Suprapubic skin (tissue), 4 donors: ENCODE data around the gene IGSF11.

Experiments used
- EP300 ChIP-seq: sonication (generic); formaldehyde crosslinking; IDR thresholded peaks from one replicate; pipeline ENCODE4 v1.6.1; 2017; ENCODE audit warnings: antibody characterized with exemption
- POLR2AphosphoS5 ChIP-seq, 3 donors: sonication (generic); formaldehyde crosslinking; IDR thresholded peaks; one replicate each; pipeline ENCODE4 v1.6.1; 2017; ENCODE audit warnings: antibody characterized with exemption in 3 of 3
- TF ChIP-seq, protein P1 (sequence below), 2 donors: fragments of 200-600 bp in 1 of 2; fragments of 450-650 bp in 1 of 2; sonication (generic) in 1 of 2; IDR thresholded peaks; one replicate each; pipeline ENCODE4 v1.5.1; 2016 to 2019; ENCODE audit warnings: antibody characterized with exemption in 2 of 2, mild to moderate bottlenecking in 1 of 2, moderate library complexity in 1 of 2

DNA sequence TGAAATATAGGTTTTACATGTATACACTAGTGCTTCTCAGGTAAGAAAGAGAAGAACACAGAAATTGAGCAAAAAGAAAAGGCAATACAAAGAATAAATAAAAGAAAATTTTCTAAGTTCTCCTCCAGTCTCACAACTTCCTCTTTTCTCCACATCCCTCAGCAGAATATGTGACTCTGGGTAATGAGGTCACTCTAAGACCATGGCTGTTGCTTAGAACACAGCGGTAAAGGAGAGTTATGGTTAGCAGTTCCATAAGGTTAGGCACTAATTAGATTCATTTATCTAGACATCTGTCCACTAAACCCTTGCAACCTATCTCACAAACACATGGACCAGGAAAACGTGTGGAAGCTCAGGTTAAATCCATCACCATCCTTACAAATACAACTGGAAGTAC is 47.9 kb downstream of the IGSF11 start:
- TF ChIP-seq EP300 (no peak), POLR2AphosphoS5 (IDR thresholded peaks at IDR 0.05) (no peak)
- TF ChIP-seq, protein P1, sequence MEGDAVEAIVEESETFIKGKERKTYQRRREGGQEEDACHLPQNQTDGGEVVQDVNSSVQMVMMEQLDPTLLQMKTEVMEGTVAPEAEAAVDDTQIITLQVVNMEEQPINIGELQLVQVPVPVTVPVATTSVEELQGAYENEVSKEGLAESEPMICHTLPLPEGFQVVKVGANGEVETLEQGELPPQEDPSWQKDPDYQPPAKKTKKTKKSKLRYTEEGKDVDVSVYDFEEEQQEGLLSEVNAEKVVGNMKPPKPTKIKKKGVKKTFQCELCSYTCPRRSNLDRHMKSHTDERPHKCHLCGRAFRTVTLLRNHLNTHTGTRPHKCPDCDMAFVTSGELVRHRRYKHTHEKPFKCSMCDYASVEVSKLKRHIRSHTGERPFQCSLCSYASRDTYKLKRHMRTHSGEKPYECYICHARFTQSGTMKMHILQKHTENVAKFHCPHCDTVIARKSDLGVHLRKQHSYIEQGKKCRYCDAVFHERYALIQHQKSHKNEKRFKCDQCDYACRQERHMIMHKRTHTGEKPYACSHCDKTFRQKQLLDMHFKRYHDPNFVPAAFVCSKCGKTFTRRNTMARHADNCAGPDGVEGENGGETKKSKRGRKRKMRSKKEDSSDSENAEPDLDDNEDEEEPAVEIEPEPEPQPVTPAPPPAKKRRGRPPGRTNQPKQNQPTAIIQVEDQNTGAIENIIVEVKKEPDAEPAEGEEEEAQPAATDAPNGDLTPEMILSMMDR (IDR thresholded peaks at IDR 0.05): no peak
